Liver (tissue), 9 donors: Measurements from ENCODE around the gene SLCO2A1. TPM values are rescaled to one million over a fixed set of nuclear protein-coding genes. Genes with fewer than 3 reads are reported as not detected.

Experiments used
- DNase-seq: peaks from one replicate; pipeline ENCODE4 v3.0.0-alpha.2; 2017; ENCODE audit warnings: low spot score
- H3K27ac ChIP-seq, 2 donors: one replicate each; pipeline ENCODE4 v1.7.0; 2013; ENCODE audit warnings: inconsistent platforms in 2 of 2, low read length in 2 of 2, control low read depth in 1 of 2, low read depth in 1 of 2, mild to moderate bottlenecking in 1 of 2
- H3K27me3 ChIP-seq, 4 donors: one replicate each; pipeline versions ENCODE4 v1.6.1 to v1.7.0; 2013; ENCODE audit warnings: low read length in 3 of 4, inconsistent platforms in 1 of 4, mild to moderate bottlenecking in 1 of 4, moderate library complexity in 1 of 4; ENCODE audit not compliant: control insufficient read depth in 4 of 4, insufficient read depth in 4 of 4
- H3K36me3 ChIP-seq, 4 donors: one replicate each; pipeline versions ENCODE4 v1.6.1 to v1.7.0; 2013; ENCODE audit warnings: low read length in 3 of 4, mild to moderate bottlenecking in 3 of 4, low read depth in 1 of 4, moderate library complexity in 1 of 4; ENCODE audit not compliant: control insufficient read depth in 4 of 4, insufficient read depth in 3 of 4
- H3K4me1 ChIP-seq, 4 donors: one replicate each; pipeline versions ENCODE4 v1.6.1 to v1.7.0; 2013; ENCODE audit warnings: low read length in 3 of 4, mild to moderate bottlenecking in 3 of 4, moderate library complexity in 1 of 4; ENCODE audit not compliant: control insufficient read depth in 4 of 4, insufficient read depth in 4 of 4
- H3K4me3 ChIP-seq, 3 donors: one replicate each; pipeline versions ENCODE4 v1.6.1 to v1.7.0; 2013; ENCODE audit warnings: low read length in 3 of 3, control low read depth in 1 of 3, low read depth in 1 of 3, mild to moderate bottlenecking in 1 of 3
- H3K9ac ChIP-seq, 2 donors: one replicate each; pipeline ENCODE4 v1.7.0; 2013; ENCODE audit warnings: low read length in 2 of 2, mild to moderate bottlenecking in 2 of 2, moderate library complexity in 2 of 2, control low read depth in 1 of 2, low read depth in 1 of 2
- H3K9me3 ChIP-seq, 4 donors: one replicate each; pipeline versions ENCODE4 v1.6.1 to v1.7.0; 2013; ENCODE audit warnings: low read length in 3 of 4; ENCODE audit not compliant: control insufficient read depth in 4 of 4
- EGR1 ChIP-seq, 2 donors: IDR thresholded peaks; 2 replicates each; pipeline ENCODE4 v1.6.1; 2016 to 2018; ENCODE audit warnings: antibody characterized with exemption in 2 of 2, low read depth in 2 of 2
- FOXA1 ChIP-seq: IDR thresholded peaks from 2 replicates; pipeline ENCODE4 v1.6.1; 2016; ENCODE audit warnings: antibody characterized with exemption
- FOXA2 ChIP-seq: IDR thresholded peaks from 2 replicates; pipeline ENCODE4 v1.6.1; 2016; ENCODE audit warnings: antibody characterized with exemption
- GABPA ChIP-seq, 2 donors: IDR thresholded peaks in 1 of 2; conservative IDR thresholded peaks in 1 of 2; 2 replicates each; pipeline ENCODE4 v1.6.1; 2016; ENCODE audit warnings: antibody characterized with exemption in 2 of 2, mild to moderate bottlenecking in 1 of 2, moderate library complexity in 1 of 2
- JUND ChIP-seq, 2 donors: IDR thresholded peaks; 2 replicates each; pipeline ENCODE4 v1.6.1; 2016; ENCODE audit warnings: antibody characterized with exemption in 2 of 2
- NR2F2 ChIP-seq: IDR thresholded peaks from 2 replicates; pipeline ENCODE4 v1.6.1; 2016; ENCODE audit warnings: antibody characterized with exemption
- RAD21 ChIP-seq, 2 donors: IDR thresholded peaks; 2 replicates each; pipeline ENCODE4 v1.6.1; 2016; ENCODE audit warnings: antibody characterized with exemption in 2 of 2, mild to moderate bottlenecking in 2 of 2
- RXRA ChIP-seq, 2 donors: IDR thresholded peaks; 2 replicates each; pipeline ENCODE4 v1.6.1; 2017 to 2018; ENCODE audit warnings: antibody characterized with exemption in 2 of 2, mild to moderate bottlenecking in 1 of 2
- SP1 ChIP-seq: IDR thresholded peaks from 2 replicates; pipeline ENCODE4 v1.6.1; 2018; ENCODE audit warnings: antibody characterized with exemption, mild to moderate bottlenecking
- TAF1 ChIP-seq: conservative IDR thresholded peaks from 2 replicates; pipeline ENCODE4 v1.6.1; 2016; ENCODE audit warnings: antibody characterized with exemption, mild to moderate bottlenecking
- WGBS: extraction: QIAGEN DNeasy Blood & Tissue Kit; methylation state at CpG from one replicate; pipeline ENCODE4 v1.1.7; 2013; 5-methylcytosine and 5-hydroxymethylcytosine counted together
- polyA plus RNA-seq, 2 donors: library from polyadenylated mRNA; stranded (reverse) in 1 of 2; unstranded in 1 of 2; fragments of 200-250 nt in 1 of 2; fragments of >200 nt in 1 of 2; fragmentation: Nextera tagmentation in 1 of 2; extraction: Ambion mirVana in 1 of 2; gene quantifications; one replicate each; pipeline versions ENCODE4 v1.2.1 to v1.2.3, GENCODE V29; 2013 to 2015
- total RNA-seq, 2 donors: library from RNA; depleted of rRNA; stranded (reverse); fragments of >200 nt; gene quantifications; one replicate each; pipeline ENCODE4 v1.2.3, GENCODE V29; 2014
- TF ChIP-seq, protein P1 (sequence below): IDR thresholded peaks from 2 replicates; pipeline ENCODE4 v1.6.1; 2016; ENCODE audit warnings: antibody characterized with exemption
- TF ChIP-seq, protein P2 (sequence below): IDR thresholded peaks from 2 replicates; pipeline ENCODE4 v1.6.1; 2016; ENCODE audit warnings: antibody characterized with exemption
- TF ChIP-seq, protein P3 (sequence below): fragments of 150-350 bp; IDR thresholded peaks from 2 replicates; pipeline ENCODE4 v1.5.1; 2017; ENCODE audit warnings: improper control_type of control experiment, low read depth, low read length; ENCODE audit not compliant: missing input control
- TF ChIP-seq, protein P4 (sequence below): IDR thresholded peaks from 2 replicates; pipeline ENCODE4 v1.6.1; 2016; ENCODE audit warnings: antibody characterized with exemption, mild to moderate bottlenecking
- donor health status: healthy.
- donor health status: healthy.
- donor health status: healthy.
- donor health status: healthy.
- donor health status: healthy.

The SLCO2A1 gene
- total and polyA plus RNA-seq, 4 donors: 0.56 to 3.1 (median 2.2) TPM

DNA sequence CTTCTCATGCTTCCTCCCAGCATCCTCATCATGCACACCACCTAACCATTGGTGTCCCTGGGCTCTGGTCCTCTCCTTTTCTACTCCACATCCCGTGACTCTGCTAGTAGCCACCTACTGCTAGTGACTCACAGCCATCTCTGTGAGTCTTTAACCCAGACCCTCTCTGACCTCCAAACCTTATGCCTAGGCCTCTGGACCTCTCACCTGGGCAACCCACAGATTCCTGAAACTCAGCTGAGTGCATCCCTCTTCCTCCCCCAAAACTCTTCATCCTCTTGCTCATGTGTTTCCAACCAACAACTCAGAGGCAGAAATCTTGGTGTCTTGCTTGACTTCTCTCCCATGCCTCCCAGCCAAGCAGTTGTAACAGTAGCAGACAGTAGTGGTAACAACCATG, 20.0 kb upstream of the SLCO2A1 start:
- WGBS: 82% methylated on average over 1 of the region's 1 CpG
- DNase-seq: no peak

DNA sequence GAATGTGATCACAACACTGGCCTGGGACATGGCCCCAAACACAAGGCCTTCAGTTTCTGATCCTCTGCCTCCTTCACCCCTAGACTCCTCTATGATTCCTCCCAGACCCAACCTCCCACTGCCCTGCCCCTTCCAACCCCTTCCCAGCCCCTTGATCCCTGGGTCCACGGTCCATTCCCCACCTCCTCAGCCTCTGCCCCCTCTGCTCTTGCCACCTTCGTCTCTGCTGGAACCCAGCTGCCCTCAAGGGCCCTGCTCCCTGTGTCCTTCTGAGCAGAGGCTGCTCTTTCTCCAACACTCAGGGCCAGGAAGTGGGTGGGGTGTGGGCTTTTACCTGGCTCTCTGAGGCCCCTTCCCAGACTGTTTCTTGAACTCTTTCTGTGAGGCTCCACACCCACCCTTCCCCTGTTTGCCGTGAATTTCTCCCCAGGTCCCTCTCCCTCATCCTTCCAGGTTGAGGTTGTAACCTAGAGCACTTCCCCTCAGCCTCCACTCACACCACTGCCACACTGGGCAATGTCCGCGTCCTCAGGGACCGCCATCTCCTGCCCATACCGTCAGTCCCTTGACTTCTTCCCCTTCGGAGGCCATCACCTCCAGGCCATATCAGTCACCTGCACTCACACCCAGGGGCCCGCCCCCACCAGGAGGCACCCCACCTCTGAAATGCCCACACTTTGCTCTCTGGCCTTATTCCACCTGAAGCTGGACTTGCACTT, 18.7 kb upstream of the SLCO2A1 start:
- Histone ChIP-seq H3K9me3 (no peaks in the 10 kb centered on the region), H3K4me3 (no peak overlapping the region), H3K4me1 (no peaks in the 10 kb centered on the region), H3K27ac (no peak overlapping the region), H3K9ac (no peak overlapping the region), H3K36me3 (no peaks in the 10 kb centered on the region), H3K27me3 (no peaks in the 10 kb centered on the region)
- DNase-seq: no peak
- WGBS: 90% methylated on average over 9 of the region's 9 CpGs
- TF ChIP-seq EGR1 (IDR thresholded peaks at IDR 0.05; ENCODE audit: low read depth in 2 of 2): no peak
- TF ChIP-seq, protein P1, sequence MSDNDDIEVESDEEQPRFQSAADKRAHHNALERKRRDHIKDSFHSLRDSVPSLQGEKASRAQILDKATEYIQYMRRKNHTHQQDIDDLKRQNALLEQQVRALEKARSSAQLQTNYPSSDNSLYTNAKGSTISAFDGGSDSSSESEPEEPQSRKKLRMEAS: no peak
- no peak for TF ChIP-seq SP1
- TF ChIP-seq, protein P2, sequence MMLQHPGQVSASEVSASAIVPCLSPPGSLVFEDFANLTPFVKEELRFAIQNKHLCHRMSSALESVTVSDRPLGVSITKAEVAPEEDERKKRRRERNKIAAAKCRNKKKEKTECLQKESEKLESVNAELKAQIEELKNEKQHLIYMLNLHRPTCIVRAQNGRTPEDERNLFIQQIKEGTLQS: no peak
- TF ChIP-seq, protein P3, sequence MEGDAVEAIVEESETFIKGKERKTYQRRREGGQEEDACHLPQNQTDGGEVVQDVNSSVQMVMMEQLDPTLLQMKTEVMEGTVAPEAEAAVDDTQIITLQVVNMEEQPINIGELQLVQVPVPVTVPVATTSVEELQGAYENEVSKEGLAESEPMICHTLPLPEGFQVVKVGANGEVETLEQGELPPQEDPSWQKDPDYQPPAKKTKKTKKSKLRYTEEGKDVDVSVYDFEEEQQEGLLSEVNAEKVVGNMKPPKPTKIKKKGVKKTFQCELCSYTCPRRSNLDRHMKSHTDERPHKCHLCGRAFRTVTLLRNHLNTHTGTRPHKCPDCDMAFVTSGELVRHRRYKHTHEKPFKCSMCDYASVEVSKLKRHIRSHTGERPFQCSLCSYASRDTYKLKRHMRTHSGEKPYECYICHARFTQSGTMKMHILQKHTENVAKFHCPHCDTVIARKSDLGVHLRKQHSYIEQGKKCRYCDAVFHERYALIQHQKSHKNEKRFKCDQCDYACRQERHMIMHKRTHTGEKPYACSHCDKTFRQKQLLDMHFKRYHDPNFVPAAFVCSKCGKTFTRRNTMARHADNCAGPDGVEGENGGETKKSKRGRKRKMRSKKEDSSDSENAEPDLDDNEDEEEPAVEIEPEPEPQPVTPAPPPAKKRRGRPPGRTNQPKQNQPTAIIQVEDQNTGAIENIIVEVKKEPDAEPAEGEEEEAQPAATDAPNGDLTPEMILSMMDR: no peak
- TF ChIP-seq GABPA (IDR thresholded peaks at IDR 0.05 in 1 of 2, conservative IDR thresholded peaks at IDR 0.05 in 1 of 2): no peak
- TF ChIP-seq FOXA1: no peak
- no peak for TF ChIP-seq TAF1
- no peak for TF ChIP-seq RAD21 (IDR thresholded peaks at IDR 0.05)
- no peak for TF ChIP-seq RXRA (IDR thresholded peaks at IDR 0.05)

More for the DNA sequence above, 20.0 kb upstream of the SLCO2A1 start:
- H3K9ac ChIP-seq: no peak overlapping the region
- H3K4me1 ChIP-seq: no peaks in the 10 kb centered on the region
- no peaks in the 10 kb centered on the region for H3K9me3 ChIP-seq
- H3K36me3 ChIP-seq: no peaks in the 10 kb centered on the region
- H3K27ac ChIP-seq: no peak overlapping the region
- no peak for TF ChIP-seq JUND (IDR thresholded peaks at IDR 0.05)
- TF ChIP-seq NR2F2: no peak
- TF ChIP-seq SP1: no peak
- TF ChIP-seq, protein P2: no peak
- no peak for TF ChIP-seq EGR1 (IDR thresholded peaks at IDR 0.05; ENCODE audit: low read depth in 2 of 2)
- H3K4me3 ChIP-seq: no peak overlapping the region
- no peaks in the 10 kb centered on the region for H3K27me3 ChIP-seq

DNA sequence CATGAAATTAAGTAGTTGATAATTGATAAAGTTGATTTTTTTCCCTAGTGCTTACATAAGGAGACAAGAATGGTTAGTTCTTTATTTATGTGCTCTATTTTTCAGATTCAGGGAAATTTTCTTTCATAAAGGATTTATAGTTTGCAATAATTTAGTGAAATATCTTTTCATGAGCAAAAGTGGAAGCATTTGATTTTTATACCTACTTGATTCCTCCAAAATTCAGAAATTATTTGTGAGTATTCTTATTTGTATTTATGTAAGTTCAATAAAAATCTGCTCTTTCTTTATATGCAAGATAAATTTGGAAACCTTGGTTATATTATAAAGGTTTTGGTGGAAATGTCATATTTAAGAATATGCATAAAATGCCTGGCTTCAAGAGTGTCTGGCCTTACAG, 14.7 kb upstream of the SLCO2A1 start:
- Histone ChIP-seq H3K4me3 (no peak overlapping the region), H3K27ac (no peak overlapping the region), H3K9me3 (no peaks in the 10 kb centered on the region), H3K9ac (no peak overlapping the region), H3K36me3 (no peaks in the 10 kb centered on the region), H3K4me1 (no peaks in the 10 kb centered on the region), H3K27me3 (no peaks in the 10 kb centered on the region)
- TF ChIP-seq, protein P1: no peak
- TF ChIP-seq RXRA (IDR thresholded peaks at IDR 0.05) (no peak), RAD21 (IDR thresholded peaks at IDR 0.05) (no peak), EGR1 (IDR thresholded peaks at IDR 0.05; ENCODE audit: low read depth in 2 of 2) (no peak), NR2F2 (no peak), FOXA2 (no peak), JUND (IDR thresholded peaks at IDR 0.05) (no peak), FOXA1 (no peak)
- TF ChIP-seq, protein P4, sequence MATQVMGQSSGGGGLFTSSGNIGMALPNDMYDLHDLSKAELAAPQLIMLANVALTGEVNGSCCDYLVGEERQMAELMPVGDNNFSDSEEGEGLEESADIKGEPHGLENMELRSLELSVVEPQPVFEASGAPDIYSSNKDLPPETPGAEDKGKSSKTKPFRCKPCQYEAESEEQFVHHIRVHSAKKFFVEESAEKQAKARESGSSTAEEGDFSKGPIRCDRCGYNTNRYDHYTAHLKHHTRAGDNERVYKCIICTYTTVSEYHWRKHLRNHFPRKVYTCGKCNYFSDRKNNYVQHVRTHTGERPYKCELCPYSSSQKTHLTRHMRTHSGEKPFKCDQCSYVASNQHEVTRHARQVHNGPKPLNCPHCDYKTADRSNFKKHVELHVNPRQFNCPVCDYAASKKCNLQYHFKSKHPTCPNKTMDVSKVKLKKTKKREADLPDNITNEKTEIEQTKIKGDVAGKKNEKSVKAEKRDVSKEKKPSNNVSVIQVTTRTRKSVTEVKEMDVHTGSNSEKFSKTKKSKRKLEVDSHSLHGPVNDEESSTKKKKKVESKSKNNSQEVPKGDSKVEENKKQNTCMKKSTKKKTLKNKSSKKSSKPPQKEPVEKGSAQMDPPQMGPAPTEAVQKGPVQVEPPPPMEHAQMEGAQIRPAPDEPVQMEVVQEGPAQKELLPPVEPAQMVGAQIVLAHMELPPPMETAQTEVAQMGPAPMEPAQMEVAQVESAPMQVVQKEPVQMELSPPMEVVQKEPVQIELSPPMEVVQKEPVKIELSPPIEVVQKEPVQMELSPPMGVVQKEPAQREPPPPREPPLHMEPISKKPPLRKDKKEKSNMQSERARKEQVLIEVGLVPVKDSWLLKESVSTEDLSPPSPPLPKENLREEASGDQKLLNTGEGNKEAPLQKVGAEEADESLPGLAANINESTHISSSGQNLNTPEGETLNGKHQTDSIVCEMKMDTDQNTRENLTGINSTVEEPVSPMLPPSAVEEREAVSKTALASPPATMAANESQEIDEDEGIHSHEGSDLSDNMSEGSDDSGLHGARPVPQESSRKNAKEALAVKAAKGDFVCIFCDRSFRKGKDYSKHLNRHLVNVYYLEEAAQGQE: no peak
- DNase-seq: no peak
